GM12875 (cell line): ENCODE data around the gene MARCHF11.

Experiments used
- H3K4me3 ChIP-seq: one replicate; pipeline ENCODE4 v1.5.1; 2011; ENCODE audit warnings: low read depth, low read length, control low read depth
- TF ChIP-seq, protein P1 (sequence below): IDR thresholded peaks from 2 replicates; pipeline ENCODE4 v1.5.1; 2011; ENCODE audit warnings: low read depth, mild to moderate bottlenecking, control low read depth, inconsistent platforms, low read length, moderate library complexity, borderline replicate concordance; ENCODE audit not compliant: insufficient read depth

Gene MARCHF11

DNA sequence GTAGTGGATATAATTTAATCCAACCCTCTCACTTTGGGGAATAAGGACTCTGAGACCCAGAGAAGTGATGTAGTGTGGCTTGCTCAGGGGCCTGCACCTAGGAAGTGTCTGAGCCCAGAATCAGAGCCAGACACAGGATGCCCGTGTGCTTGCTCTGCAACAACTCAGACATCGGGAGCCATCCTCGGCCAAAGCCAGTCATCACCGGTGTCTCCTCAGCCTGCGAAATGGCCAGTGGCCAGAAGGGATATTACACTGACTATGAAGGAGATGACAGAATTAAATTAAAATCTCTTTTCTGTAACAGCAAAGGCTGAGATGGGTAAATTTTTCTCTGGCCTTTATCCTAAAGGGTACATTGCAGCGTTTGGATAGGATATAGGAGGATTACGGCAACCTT is 102.9 kb downstream of the MARCHF11 start:
- TF ChIP-seq, protein P1, sequence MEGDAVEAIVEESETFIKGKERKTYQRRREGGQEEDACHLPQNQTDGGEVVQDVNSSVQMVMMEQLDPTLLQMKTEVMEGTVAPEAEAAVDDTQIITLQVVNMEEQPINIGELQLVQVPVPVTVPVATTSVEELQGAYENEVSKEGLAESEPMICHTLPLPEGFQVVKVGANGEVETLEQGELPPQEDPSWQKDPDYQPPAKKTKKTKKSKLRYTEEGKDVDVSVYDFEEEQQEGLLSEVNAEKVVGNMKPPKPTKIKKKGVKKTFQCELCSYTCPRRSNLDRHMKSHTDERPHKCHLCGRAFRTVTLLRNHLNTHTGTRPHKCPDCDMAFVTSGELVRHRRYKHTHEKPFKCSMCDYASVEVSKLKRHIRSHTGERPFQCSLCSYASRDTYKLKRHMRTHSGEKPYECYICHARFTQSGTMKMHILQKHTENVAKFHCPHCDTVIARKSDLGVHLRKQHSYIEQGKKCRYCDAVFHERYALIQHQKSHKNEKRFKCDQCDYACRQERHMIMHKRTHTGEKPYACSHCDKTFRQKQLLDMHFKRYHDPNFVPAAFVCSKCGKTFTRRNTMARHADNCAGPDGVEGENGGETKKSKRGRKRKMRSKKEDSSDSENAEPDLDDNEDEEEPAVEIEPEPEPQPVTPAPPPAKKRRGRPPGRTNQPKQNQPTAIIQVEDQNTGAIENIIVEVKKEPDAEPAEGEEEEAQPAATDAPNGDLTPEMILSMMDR: no peak
- no peak overlapping the region for H3K4me3 ChIP-seq

DNA sequence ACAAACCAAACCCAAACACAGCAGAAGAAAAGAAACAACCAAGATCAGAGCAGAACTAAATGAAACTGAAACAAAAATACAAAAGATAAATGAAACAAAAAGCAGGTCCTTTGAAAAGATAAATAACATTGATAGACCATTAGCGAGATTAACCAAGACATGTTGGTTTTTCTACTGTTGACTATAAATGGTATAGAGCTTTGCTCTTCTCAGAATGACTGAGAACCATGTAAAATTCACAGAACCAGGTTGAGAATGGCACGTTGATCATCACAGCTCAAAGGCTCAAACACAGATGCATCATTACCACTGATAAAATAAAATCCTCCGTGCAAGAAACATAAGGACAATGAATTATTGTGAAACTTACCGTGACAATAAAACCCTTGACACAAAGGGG is 105.2 kb downstream of the MARCHF11 start:
- no peak overlapping the region for H3K4me3 ChIP-seq
- TF ChIP-seq, protein P1: no peak

DNA sequence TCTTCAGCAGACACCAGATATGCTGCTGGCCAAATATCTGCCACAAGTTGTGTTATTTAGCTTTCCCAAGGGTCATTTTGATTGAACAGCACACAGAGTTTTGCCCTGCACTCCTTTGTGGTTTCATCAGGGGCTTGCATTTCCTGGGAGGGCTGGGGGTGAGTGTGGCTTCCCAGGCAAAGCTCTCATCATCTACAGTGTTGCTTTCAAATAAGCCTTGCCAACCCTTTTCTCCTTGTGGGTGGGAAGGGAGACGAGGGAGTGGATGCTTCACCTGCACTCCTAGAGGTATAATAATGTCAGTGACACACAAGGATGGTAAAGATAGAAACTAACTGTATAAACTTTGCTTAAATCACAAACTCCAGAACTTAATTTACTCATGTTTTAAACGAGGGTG is 107.0 kb downstream of the MARCHF11 start:
- H3K4me3 ChIP-seq: no peak overlapping the region
- TF ChIP-seq, protein P1: no peak

DNA sequence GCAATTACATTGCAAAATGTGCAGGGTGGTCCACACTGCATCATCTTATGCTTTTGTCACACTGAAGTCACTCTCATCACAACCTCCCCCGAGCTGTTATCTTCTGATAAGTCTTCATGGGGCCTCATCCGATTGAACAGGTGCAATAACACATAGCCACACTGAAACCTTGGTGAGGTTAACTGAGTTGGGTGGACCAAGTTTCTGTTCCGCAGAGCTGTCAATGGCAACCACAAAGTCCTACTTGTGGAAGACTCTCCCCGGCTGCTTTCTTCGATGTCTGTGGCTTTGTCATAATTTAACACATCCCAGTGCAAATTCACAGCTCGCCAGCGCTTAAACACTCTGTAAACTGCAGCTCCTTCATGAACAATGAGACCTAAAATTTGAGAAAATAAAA is 112.2 kb downstream of the MARCHF11 start:
- TF ChIP-seq, protein P1: no peak
- H3K4me3 ChIP-seq: no peak overlapping the region

DNA sequence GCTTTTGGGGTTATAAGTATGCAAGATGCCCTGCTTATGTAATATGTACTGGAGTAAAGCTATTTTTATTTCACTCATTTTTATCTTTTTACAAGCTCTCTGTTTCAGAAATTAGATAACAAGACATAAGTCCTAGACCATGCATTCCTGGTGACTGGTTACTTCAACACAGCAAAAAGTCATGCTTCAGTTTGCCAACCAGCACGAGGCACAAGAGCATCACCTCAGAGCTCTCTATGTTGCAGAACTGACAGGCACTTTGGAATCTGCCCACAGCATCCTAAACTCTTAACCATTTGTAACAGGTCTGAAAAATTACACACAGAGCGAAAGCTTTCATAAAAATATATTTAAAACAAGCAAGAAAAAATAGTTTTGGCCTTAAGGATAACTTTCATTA is 112.8 kb downstream of the MARCHF11 start:
- TF ChIP-seq, protein P1: no peak
- H3K4me3 ChIP-seq: no peak overlapping the region

DNA sequence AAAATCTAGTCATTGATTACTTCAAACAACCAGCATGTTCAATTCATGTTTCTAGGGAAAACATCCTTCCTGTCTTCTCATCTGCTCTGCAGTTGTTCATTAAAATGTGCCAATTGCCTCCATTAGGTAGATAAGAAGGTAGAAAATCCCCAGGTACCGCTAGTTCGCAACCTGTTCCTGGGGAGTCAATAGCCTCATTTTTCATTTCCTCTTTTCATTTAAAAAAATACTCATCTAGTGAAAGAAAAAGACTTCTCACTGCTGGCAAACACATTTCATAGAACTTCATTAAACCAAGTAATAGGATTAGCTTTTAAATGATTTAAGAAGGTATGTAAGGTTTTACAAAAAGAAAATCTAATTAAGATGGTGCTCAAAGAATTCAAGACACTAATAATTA is 113.3 kb downstream of the MARCHF11 start:
- H3K4me3 ChIP-seq: no peak overlapping the region
- TF ChIP-seq, protein P1: no peak

DNA sequence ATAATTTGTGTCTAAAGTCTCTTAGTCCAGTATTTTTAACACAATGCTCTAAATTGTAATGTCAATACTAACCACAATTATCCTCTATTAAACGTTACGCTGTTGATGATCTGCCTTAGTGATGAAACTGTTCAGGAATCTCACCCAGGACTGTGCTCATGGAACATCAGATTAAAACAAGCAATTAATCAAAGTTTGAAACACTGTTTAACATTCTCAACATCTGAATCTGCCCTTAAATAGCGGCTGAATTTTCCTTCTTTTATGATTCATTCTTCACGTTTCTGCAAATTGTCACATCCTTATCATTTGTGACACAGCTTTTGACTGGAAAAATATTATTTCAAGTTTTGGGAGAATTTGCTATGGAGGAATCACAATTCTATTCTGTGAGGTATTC is 113.8 kb downstream of the MARCHF11 start:
- no peak overlapping the region for H3K4me3 ChIP-seq
- TF ChIP-seq, protein P1: no peak
